ENCODE results near the gene NLGN1. TPM values are rescaled to one million over a fixed set of nuclear protein-coding genes. Genes with fewer than 3 reads are reported as not detected.
"Not testable (repeated sequence)": the region's sequence is repeated elsewhere in the genome, so short reads cannot be mapped to it uniquely, and the experiment has no call there.

The NLGN1 gene
- total RNA-seq, 1 experiment from 2014 or later = 0.85 TPM

DNA sequence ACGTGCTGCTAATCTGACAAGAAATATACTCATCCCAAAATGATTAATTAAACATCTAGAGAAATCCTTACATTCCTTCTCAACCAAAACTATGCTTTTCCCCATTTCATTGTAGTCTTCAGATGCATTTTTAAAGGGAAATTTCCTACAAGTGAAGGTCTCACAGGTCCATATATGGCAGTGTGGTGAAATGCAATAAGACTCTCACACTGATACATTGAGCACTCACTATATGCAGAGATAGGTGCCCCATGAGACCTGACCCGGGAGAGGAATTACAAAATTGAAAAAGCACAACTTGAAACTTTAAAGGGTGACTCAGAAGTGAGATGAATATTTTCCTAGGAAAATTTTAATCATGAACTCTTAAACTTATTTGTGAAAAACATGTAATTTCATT lies 832.4 kb downstream of the NLGN1 start:
- POLR2A ChIA-PET = no interaction called here

DNA sequence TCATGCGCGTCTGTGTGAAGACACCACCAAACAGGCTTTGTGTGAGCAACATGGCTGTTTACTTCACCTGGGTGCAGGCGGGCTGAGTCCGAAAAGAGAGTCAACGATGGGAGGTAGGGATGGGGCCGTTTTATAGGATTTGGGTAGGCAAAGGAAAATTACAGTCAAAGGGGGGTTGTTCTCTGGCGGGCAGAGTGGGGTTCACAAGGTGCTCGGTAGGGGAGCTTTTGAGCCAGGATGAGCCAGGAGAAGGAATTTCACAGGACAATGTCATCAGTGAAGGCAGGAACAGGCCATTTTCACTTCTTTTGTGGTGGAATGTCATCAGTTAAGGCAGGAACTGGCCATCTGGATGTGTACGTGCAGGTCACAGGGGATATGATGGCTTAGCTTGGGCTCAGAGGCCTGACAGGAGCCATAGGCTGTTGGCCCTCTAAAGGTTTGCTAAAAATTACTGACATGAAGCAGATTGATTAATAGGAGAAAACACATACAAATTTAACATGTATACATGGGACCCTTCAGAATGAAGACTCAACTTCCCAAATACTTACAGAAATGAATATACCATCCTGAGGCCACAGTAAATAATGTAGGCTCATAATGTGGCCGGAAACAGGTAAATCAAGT lies 834.6 kb downstream of the NLGN1 start:
- in situ Hi-C loops (cut with HindIII; ENCODE audit: low pct_unique_long_range_greater_than_20kb, low sequenced_read_pairs); H3K27ac ChIP-seq (ENCODE audit: low read length); H3K4me1 ChIP-seq (ENCODE audit: control insufficient read depth, insufficient read depth, low read length); H3K27me3 ChIP-seq (ENCODE audit: control insufficient read depth, insufficient read depth, low read length); H3K9me3 ChIP-seq (ENCODE audit: control insufficient read depth, insufficient read depth, low read depth, low read length); H3K36me3 ChIP-seq (ENCODE audit: control insufficient read depth, insufficient read depth, low read length); H3K4me3 ChIP-seq (ENCODE audit: low read depth in 2 of 2, low read length in 2 of 2); intact Hi-C loops (cut with micrococcal nuclease; ENCODE audit: unreplicated experiment); DNase-seq (ENCODE audit: low read depth, low spot score); BruUV-seq (replicated peaks); POLR2A ChIA-PET; CTCF ChIA-PET; ATAC-seq: not testable (repeated sequence)

More for the DNA sequence above, 832.4 kb downstream of the NLGN1 start:
- intact Hi-C loops (cut with micrococcal nuclease; ENCODE audit: unreplicated experiment) (no loop called here), in situ Hi-C loops (cut with HindIII; ENCODE audit: low pct_unique_long_range_greater_than_20kb, low sequenced_read_pairs) (no loop called here)
- ATAC-seq (no peak), DNase-seq (ENCODE audit: low read depth, low spot score) (no peak)
- H3K27ac ChIP-seq (ENCODE audit: low read length) = no peak overlapping the region
- H3K4me3 ChIP-seq (ENCODE audit: low read depth in 2 of 2, low read length in 2 of 2) = no peak overlapping the region
- H3K4me1 ChIP-seq (ENCODE audit: control insufficient read depth, insufficient read depth, low read length) = no peaks in the 10 kb centered on the region
- H3K27me3 ChIP-seq (ENCODE audit: control insufficient read depth, insufficient read depth, low read length) = no peaks in the 10 kb centered on the region
- H3K9me3 ChIP-seq (ENCODE audit: control insufficient read depth, insufficient read depth, low read depth, low read length) = no peaks in the 10 kb centered on the region
- H3K36me3 ChIP-seq (ENCODE audit: control insufficient read depth, insufficient read depth, low read length) = no peaks in the 10 kb centered on the region
- BruUV-seq (replicated peaks) = no TSS peak
- TF ChIP-seq CTCF (IDR thresholded peaks at IDR 0.05) (no peak), TCF7L2 (IDR thresholded peaks at IDR 0.05; ENCODE audit: low read depth, low read length) (no peak), POLR2AphosphoS5 (IDR thresholded peaks at IDR 0.05; ENCODE audit: low read depth, low read length) (no peak), SIN3A (IDR thresholded peaks at IDR 0.05; ENCODE audit: borderline replicate concordance, insufficient read depth, low read depth, low read length) (no peak), REST (IDR thresholded peaks at IDR 0.05; ENCODE audit: insufficient read depth in 1 of 2, low read depth in 2 of 2, low read length in 1 of 2) (no peak)
- CTCF ChIA-PET = no interaction called here

- ATAC-seq (no peak), DNase-seq (ENCODE audit: low read depth, low spot score) (no peak)
- in situ Hi-C loops (cut with HindIII; ENCODE audit: low pct_unique_long_range_greater_than_20kb, low sequenced_read_pairs) = no loop called here
- no peaks in the 10 kb centered on the region for H3K9me3 ChIP-seq (ENCODE audit: control insufficient read depth, insufficient read depth, low read depth, low read length)
- no peak for TF ChIP-seq CTCF (IDR thresholded peaks at IDR 0.05)
- no peak for TF ChIP-seq POLR2AphosphoS5 (IDR thresholded peaks at IDR 0.05; ENCODE audit: low read depth, low read length)
- no peak for TF ChIP-seq REST (IDR thresholded peaks at IDR 0.05; ENCODE audit: insufficient read depth in 1 of 2, low read depth in 2 of 2, low read length in 1 of 2)
- TF ChIP-seq SIN3A (IDR thresholded peaks at IDR 0.05; ENCODE audit: borderline replicate concordance, insufficient read depth, low read depth, low read length) = no peak
- TF ChIP-seq TCF7L2 (IDR thresholded peaks at IDR 0.05; ENCODE audit: low read depth, low read length) = no peak
- no peak overlapping the region for H3K27ac ChIP-seq (ENCODE audit: low read length)
- intact Hi-C loops (cut with micrococcal nuclease; ENCODE audit: unreplicated experiment) = no loop called here
- ChIA-PET POLR2A (no interaction called here), CTCF (no interaction called here)
- no peak overlapping the region for H3K4me3 ChIP-seq (ENCODE audit: low read depth in 2 of 2, low read length in 2 of 2)
- H3K27me3 ChIP-seq (ENCODE audit: control insufficient read depth, insufficient read depth, low read length) = no peaks in the 10 kb centered on the region
- BruUV-seq (replicated peaks) = no TSS peak
- no peaks in the 10 kb centered on the region for H3K4me1 ChIP-seq (ENCODE audit: control insufficient read depth, insufficient read depth, low read length)
- H3K36me3 ChIP-seq (ENCODE audit: control insufficient read depth, insufficient read depth, low read length) = no peaks in the 10 kb centered on the region
These were observed 835.3 kb downstream of the NLGN1 start for GRCh38 chr3:174232658-174233429.

All from Panc1 (cell line).